ENCODE data around the gene ODAM.
"Not testable (repeated sequence)": the region's sequence is repeated elsewhere in the genome, so short reads cannot be mapped to it uniquely, and the experiment has no call there.

Gene ODAM

DNA sequence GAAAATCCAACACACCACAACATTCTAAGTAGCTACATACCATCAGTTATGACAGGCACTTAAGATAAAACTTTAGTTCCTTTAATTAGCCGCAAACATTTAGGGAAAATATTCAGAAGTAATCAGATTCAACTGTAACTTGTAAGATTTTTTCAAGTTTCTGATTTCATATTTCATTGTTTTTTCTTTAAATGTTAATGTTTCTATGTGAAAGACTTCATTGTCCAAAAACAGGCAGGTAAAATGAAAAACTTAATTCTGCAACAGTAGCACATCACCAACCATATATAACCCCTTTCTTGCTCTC lies 11.6 kb upstream of the ODAM start:
- no peaks in the 10 kb centered on the region for H3K4me1 ChIP-seq (ENCODE audit: insufficient read depth, low read length)
- no peak overlapping the region for H3K4me3 ChIP-seq (ENCODE audit: low read length)
- no peaks in the 10 kb centered on the region for H3K27me3 ChIP-seq (ENCODE audit: insufficient read depth, low read length)
- no peak overlapping the region for H3K27ac ChIP-seq (ENCODE audit: low read depth, low read length)
- no peaks in the 10 kb centered on the region for H3K36me3 ChIP-seq (ENCODE audit: insufficient read depth, low read length)
- no peaks in the 10 kb centered on the region for H3K9me3 ChIP-seq (ENCODE audit: insufficient read depth, low read depth, low read length)
- whole genome bisulfite sequencing, result no CpG with 5 or more reads among the region's 1 CpG
- H3K9ac ChIP-seq (ENCODE audit: low read depth, low read length), result no peak overlapping the region

DNA sequence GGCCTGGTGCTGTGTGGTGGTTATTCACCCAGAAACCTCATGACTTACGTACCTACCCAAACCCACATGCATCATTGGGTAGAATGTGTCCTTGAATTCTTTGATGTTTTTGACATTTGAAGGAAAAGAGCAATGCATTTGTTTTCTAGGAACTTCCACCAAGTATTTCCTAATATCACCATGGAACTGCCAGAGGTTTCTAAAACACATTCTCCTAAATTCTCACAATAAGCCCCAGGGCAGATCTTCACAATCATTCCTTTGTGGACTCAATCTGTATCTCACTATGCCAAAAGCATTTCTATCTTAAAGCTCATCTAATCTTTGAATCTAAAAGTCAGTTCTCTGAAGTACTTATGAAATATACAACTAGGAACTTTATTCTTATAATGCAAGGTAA lies 8.3 kb upstream of the ODAM start:
- H3K4me3 ChIP-seq (ENCODE audit: low read length), result no peak overlapping the region
- H3K4me1 ChIP-seq (ENCODE audit: insufficient read depth, low read length), result no peaks in the 10 kb centered on the region
- no peaks in the 10 kb centered on the region for H3K36me3 ChIP-seq (ENCODE audit: insufficient read depth, low read length)
- H3K27me3 ChIP-seq (ENCODE audit: insufficient read depth, low read length), result no peaks in the 10 kb centered on the region
- no CpG with 5 or more reads among the region's 1 CpG for WGBS
- no peak overlapping the region for H3K9ac ChIP-seq (ENCODE audit: low read depth, low read length)
- no peaks in the 10 kb centered on the region for H3K9me3 ChIP-seq (ENCODE audit: insufficient read depth, low read depth, low read length)
- no peak overlapping the region for H3K27ac ChIP-seq (ENCODE audit: low read depth, low read length)

DNA sequence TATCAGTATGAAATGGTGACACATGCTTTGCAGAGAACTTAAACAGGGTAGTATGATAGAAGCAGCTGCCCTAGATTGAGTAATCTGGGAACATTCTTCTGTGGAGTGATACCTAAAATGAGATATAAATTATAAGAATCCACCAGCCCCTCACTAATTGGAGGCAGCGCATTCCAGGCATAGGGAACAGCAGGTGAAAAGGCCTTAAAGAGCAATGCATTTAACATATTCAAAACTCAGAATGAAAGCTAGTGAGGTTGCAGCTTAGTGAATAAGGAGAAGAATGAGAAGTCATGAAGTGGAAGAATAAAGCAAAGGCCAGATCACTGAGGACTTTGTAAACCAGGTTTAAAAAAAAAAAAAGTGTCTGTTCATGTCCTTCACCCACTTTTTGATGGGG lies 4.9 kb upstream of the ODAM start:
- H3K27me3 ChIP-seq (ENCODE audit: insufficient read depth, low read length), result no peaks in the 10 kb centered on the region
- no peak overlapping the region for H3K9ac ChIP-seq (ENCODE audit: low read depth, low read length)
- WGBS, result no CpG with 5 or more reads among the region's 1 CpG
- H3K27ac ChIP-seq (ENCODE audit: low read depth, low read length), result no peak overlapping the region
- H3K4me3 ChIP-seq (ENCODE audit: low read length), result no peak overlapping the region
- no peaks in the 10 kb centered on the region for H3K36me3 ChIP-seq (ENCODE audit: insufficient read depth, low read length)
- no peaks in the 10 kb centered on the region for H3K9me3 ChIP-seq (ENCODE audit: insufficient read depth, low read depth, low read length)
- H3K4me1 ChIP-seq (ENCODE audit: insufficient read depth, low read length), result no peaks in the 10 kb centered on the region

GRCh38 chr4:70191647-70192046 lies 3.9 kb upstream of the ODAM start:
- H3K9ac ChIP-seq (ENCODE audit: low read depth, low read length), result no peak overlapping the region
- H3K27ac ChIP-seq (ENCODE audit: low read depth, low read length), result no peak overlapping the region
- no peaks in the 10 kb centered on the region for H3K4me1 ChIP-seq (ENCODE audit: insufficient read depth, low read length)
- H3K27me3 ChIP-seq (ENCODE audit: insufficient read depth, low read length), result no peaks in the 10 kb centered on the region
- no peaks in the 10 kb centered on the region for H3K9me3 ChIP-seq (ENCODE audit: insufficient read depth, low read depth, low read length)
- 83% methylated on average over 1 of the region's 1 CpG for WGBS
- H3K4me3 ChIP-seq (ENCODE audit: low read length), result no peak overlapping the region
- no peaks in the 10 kb centered on the region for H3K36me3 ChIP-seq (ENCODE audit: insufficient read depth, low read length)

DNA sequence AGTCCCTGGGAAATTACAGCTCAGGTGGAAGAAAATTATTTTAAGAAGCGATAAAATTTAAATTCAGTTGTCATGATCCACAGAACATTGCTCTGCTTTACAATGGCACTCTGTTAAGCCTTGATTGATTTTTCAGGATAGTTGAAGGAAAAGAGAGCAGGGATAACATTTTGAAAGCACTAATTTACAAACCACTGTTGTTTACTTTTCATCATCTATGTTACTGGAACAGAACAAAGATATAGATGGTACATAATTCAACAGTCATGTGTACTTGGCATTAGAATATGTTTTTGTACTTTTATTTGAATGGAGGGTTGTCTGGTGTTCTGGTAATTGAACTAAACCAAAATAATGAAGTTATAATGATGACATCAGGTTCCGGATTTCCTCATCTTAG lies 2.6 kb upstream of the ODAM start:
- H3K36me3 ChIP-seq (ENCODE audit: insufficient read depth, low read length), result no peaks in the 10 kb centered on the region
- no peaks in the 10 kb centered on the region for H3K9me3 ChIP-seq (ENCODE audit: insufficient read depth, low read depth, low read length)
- peaks cover 3% of the 10 kb centered on the region for H3K4me1 ChIP-seq (ENCODE audit: insufficient read depth, low read length)
- 100% methylated on average over 2 of the region's 2 CpGs for WGBS
- no peak overlapping the region for H3K4me3 ChIP-seq (ENCODE audit: low read length)
- H3K27ac ChIP-seq (ENCODE audit: low read depth, low read length), result no peak overlapping the region
- no peaks in the 10 kb centered on the region for H3K27me3 ChIP-seq (ENCODE audit: insufficient read depth, low read length)
- H3K9ac ChIP-seq (ENCODE audit: low read depth, low read length), result no peak overlapping the region

DNA sequence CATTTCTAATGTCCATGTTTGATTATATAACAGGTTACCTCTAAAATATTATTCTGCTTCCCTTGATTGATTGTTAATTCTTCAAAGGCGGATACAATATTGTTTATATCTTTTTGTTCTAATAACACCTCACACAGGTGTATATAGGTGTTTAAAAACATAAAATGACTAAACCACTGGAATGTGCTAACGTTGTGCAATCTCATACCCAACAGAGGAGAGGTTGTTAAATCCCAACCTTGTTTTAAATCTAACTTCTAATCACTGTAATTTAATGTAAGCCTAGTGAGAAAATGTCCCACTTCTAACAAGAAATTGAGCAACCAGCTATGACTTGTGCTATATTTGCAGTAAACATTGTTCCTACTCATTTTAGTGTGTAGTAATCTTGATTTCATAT lies 1.3 kb downstream of the ODAM start:
- Histone ChIP-seq H3K4me3 (ENCODE audit: low read length) (no peak overlapping the region), H3K27me3 (ENCODE audit: insufficient read depth, low read length) (no peaks in the 10 kb centered on the region), H3K36me3 (ENCODE audit: insufficient read depth, low read length) (no peaks in the 10 kb centered on the region), H3K9me3 (ENCODE audit: insufficient read depth, low read depth, low read length) (no peaks in the 10 kb centered on the region), H3K9ac (ENCODE audit: low read depth, low read length) (no peak overlapping the region), H3K27ac (ENCODE audit: low read depth, low read length) (no peak overlapping the region), H3K4me1 (ENCODE audit: insufficient read depth, low read length) (peaks cover 6% of the 10 kb centered on the region)
- WGBS, result no CpG with 5 or more reads among the region's 2 CpGs

DNA sequence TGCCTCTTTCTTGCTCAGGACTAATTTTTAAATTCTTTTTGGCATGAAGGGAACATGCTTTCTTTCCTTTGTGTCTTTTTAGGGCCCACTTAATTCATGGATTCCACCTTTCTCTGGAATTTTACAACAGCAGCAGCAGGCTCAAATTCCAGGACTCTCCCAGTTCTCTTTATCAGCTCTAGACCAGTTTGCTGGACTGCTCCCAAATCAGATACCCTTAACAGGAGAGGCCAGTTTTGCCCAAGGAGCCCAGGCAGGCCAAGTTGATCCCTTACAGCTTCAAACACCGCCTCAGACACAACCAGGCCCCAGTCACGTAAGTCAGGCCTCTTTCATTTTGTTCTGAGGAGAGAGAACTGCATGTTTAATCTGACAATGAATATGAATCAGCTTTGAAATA lies 2.3 kb downstream of the ODAM start:
- Histone ChIP-seq H3K27me3 (ENCODE audit: insufficient read depth, low read length) (no peaks in the 10 kb centered on the region), H3K9ac (ENCODE audit: low read depth, low read length) (no peak overlapping the region; the same call in 1 of the 2 replicates), H3K4me3 (ENCODE audit: low read length) (no peak overlapping the region), H3K36me3 (ENCODE audit: insufficient read depth, low read length) (no peaks in the 10 kb centered on the region), H3K4me1 (ENCODE audit: insufficient read depth, low read length) (peaks cover 6% of the 10 kb centered on the region), H3K27ac (ENCODE audit: low read depth, low read length) (no peak overlapping the region; the same call in 1 of the 2 replicates), H3K9me3 (ENCODE audit: insufficient read depth, low read depth, low read length) (no peaks in the 10 kb centered on the region)
- 90% methylated on average over 2 of the region's 2 CpGs for WGBS

GRCh38 chr4:70203601-70204000 lies 8.1 kb downstream of the ODAM start:
- H3K9ac ChIP-seq (ENCODE audit: low read depth, low read length), result no peak overlapping the region
- 88% methylated on average over 1 of the region's 1 CpG for WGBS
- no peaks in the 10 kb centered on the region for H3K27me3 ChIP-seq (ENCODE audit: insufficient read depth, low read length)
- no peaks in the 10 kb centered on the region for H3K36me3 ChIP-seq (ENCODE audit: insufficient read depth, low read length)
- no peaks in the 10 kb centered on the region for H3K9me3 ChIP-seq (ENCODE audit: insufficient read depth, low read depth, low read length)
- H3K4me1 ChIP-seq (ENCODE audit: insufficient read depth, low read length), result no peaks in the 10 kb centered on the region
- no peak overlapping the region for H3K4me3 ChIP-seq (ENCODE audit: low read length)
- H3K27ac ChIP-seq (ENCODE audit: low read depth, low read length), result no peak overlapping the region

DNA sequence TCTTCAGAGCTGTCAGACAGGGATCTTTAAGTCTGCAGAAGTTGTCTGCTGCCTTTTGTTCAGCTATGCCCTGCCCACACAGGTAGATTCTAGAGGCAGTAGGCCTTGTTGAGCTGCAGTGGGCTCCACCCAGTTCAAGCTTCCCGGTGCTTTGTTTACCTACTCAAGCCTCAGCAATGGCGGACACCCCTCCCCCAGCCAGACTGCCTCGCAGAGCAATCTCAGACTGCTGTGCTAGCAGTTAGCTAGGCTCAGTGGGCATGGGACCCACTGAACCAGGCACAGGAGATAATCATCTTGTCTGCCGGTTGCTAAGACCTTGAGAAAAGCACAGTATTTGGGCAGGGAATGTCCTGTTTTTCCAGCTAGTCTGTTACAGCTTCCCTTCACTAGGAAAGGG lies 17.2 kb downstream of the ODAM start:
- H3K27ac ChIP-seq (ENCODE audit: low read depth, low read length); H3K36me3 ChIP-seq (ENCODE audit: insufficient read depth, low read length); H3K9ac ChIP-seq (ENCODE audit: low read depth, low read length); H3K27me3 ChIP-seq (ENCODE audit: insufficient read depth, low read length); H3K9me3 ChIP-seq (ENCODE audit: insufficient read depth, low read depth, low read length); H3K4me3 ChIP-seq (ENCODE audit: low read length); H3K4me1 ChIP-seq (ENCODE audit: insufficient read depth, low read length): not testable (repeated sequence)
- 85% methylated on average over 4 of the region's 4 CpGs for WGBS

DNA sequence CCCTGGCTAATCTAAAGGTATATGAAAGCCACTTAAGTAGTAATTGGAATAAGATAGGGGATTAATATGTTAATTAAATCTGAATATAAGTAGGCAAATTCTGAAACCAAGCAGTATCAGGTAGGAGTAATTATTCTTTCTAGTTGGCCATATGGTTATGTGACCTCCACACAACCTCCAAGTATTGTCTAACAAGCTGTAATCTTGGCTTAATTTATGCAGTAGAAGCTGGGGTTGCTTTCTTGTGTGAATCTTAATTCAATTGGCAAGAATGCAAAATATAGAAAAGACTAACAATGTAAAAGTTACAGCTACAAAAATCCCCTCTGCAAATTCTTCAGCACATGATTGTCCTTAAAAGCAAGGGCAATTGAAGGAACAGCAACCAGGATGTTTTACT lies 20.6 kb downstream of the ODAM start:
- not testable (repeated sequence) for H3K4me1 ChIP-seq (ENCODE audit: insufficient read depth, low read length); H3K27me3 ChIP-seq (ENCODE audit: insufficient read depth, low read length); H3K9me3 ChIP-seq (ENCODE audit: insufficient read depth, low read depth, low read length); H3K9ac ChIP-seq (ENCODE audit: low read depth, low read length); H3K27ac ChIP-seq (ENCODE audit: low read depth, low read length); H3K36me3 ChIP-seq (ENCODE audit: insufficient read depth, low read length); H3K4me3 ChIP-seq (ENCODE audit: low read length)

DNA sequence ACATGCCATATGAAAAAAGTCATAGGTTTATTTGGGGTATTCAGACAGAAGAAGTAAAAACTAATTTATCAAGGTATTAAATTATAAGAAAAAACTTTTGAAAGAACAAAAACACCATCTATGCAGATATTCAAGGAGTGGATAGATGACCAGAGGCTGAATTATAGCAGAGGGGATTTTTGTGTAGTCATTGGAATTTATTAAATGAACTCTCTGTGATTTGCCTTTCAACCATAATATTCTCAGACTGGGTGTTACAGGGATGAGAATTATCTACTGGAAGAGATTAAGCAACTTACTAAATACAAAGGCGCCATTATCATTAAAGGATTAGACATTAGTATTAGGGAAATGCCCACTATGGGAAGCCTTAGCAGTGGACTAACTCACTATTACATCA lies 21.0 kb downstream of the ODAM start:
- H3K27ac ChIP-seq (ENCODE audit: low read depth, low read length); H3K4me1 ChIP-seq (ENCODE audit: insufficient read depth, low read length); H3K27me3 ChIP-seq (ENCODE audit: insufficient read depth, low read length); H3K9me3 ChIP-seq (ENCODE audit: insufficient read depth, low read depth, low read length); H3K9ac ChIP-seq (ENCODE audit: low read depth, low read length); H3K36me3 ChIP-seq (ENCODE audit: insufficient read depth, low read length); H3K4me3 ChIP-seq (ENCODE audit: low read length): not testable (repeated sequence)
- no CpG with 5 or more reads among the region's 1 CpG for WGBS

DNA sequence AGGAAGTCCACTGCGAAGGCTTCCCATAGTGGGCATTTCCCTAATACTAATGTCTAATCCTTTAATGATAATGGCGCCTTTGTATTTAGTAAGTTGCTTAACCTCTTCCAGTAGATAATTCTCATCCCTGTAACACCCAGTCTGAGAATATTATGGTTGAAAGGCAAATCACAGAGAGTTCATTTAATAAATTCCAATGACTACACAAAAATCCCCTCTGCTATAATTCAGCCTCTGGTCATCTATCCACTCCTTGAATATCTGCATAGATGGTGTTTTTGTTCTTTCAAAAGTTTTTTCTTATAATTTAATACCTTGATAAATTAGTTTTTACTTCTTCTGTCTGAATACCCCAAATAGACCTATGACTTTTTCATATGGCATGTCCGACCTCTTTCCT lies 25.9 kb downstream of the ODAM start:
- not testable (repeated sequence) for H3K9ac ChIP-seq (ENCODE audit: low read depth, low read length); H3K27ac ChIP-seq (ENCODE audit: low read depth, low read length); H3K36me3 ChIP-seq (ENCODE audit: insufficient read depth, low read length); H3K9me3 ChIP-seq (ENCODE audit: insufficient read depth, low read depth, low read length); H3K27me3 ChIP-seq (ENCODE audit: insufficient read depth, low read length); H3K4me1 ChIP-seq (ENCODE audit: insufficient read depth, low read length); H3K4me3 ChIP-seq (ENCODE audit: low read length)
- 100% methylated on average over 1 of the region's 3 CpGs for WGBS
